Amniotic epithelial cell (primary cell): Measurements from ENCODE around the gene ARHGAP28.

Experiments
- DNase-seq: peaks from one replicate; pipeline ENCODE4 v3.0.0-alpha.2; 2010; ENCODE audit warnings: low read depth

ARHGAP28 gene

GRCh38 chr18:6874315-6874714, 144.8 kb downstream of the ARHGAP28 start:
- DNase-seq: no peak

- DNase-seq: no peak
Measured at GRCh38 chr18:6875749-6876148, 146.2 kb downstream of the ARHGAP28 start.

DNA sequence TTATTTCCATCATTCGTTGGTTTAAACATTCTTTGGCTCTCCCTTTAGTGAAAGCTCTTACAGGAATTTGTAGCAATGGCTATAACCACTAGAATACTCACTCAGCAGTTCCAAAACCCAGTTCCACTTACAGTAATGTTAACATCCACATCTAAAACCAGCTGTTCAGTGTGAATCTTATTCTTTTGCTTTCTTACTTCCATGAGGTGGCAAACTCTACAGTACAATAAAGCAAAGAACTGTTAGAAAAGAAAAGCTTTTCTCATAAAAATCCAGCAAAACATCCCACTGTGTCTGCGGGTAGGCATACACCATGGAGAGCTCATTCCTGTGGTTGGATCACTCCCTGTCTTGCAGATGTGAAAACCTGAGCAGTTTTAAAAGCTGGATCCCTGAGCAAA, 147.1 kb downstream of the ARHGAP28 start:
- peak; percentile 37 for DNase-seq

DNA sequence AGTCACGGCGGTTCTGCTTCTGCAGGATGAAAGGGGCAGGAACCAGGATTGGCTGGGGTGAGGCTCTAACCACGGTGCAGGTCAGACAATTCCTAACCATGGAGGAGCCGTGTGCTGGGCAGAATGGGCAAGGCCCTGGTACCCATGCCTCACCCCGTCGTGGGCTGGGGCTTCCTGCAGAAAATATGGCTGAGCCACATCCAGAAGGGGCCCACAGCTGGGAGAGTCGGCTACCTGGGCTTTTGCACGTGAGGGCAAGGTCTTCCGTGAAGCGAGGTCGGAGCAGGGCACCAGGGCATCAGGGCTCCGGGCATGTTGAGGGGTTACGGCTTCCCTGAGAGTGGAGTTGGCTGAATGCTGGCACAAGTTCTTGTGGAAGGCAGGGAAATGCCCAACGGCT, 147.8 kb downstream of the ARHGAP28 start:
- DNase-seq: no peak

DNA sequence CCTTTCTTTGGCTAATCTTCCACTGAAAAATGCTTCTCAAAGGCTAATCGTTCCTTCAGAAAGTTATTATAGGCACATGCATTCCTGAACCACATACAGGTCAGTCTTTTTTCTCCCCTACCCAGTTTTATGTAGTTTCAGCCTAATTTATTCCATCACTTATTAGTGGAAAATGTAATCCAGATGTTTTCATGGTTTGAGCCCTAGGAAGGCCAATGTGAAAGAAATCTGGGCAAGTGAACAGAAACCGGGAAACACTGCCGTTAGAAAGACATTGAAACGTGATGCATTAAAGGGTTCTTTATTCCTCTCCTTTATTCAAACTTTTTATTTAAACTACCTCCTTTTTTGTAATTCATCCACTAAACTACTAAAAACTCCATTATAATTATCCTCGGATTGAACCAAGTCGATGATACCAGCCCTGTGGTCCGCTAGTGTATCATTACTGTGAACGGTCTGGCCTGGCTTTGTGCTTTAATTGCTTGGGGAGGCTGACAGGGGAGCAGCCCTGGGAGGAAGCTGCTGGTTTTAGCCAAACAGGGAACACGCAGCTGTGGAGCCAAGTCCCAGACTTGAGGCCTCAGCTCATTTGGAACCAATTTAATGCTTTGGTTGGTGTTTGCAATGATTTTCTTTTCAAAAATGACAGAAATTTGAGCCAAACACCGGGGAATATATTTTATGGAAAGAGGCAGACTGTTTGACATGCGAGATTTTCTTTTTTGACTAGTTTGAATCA, 149.2 kb downstream of the ARHGAP28 start:
- no peak for DNase-seq

GRCh38 chr18:6879508-6880195, 150.1 kb downstream of the ARHGAP28 start:
- DNase-seq: no peak

DNA sequence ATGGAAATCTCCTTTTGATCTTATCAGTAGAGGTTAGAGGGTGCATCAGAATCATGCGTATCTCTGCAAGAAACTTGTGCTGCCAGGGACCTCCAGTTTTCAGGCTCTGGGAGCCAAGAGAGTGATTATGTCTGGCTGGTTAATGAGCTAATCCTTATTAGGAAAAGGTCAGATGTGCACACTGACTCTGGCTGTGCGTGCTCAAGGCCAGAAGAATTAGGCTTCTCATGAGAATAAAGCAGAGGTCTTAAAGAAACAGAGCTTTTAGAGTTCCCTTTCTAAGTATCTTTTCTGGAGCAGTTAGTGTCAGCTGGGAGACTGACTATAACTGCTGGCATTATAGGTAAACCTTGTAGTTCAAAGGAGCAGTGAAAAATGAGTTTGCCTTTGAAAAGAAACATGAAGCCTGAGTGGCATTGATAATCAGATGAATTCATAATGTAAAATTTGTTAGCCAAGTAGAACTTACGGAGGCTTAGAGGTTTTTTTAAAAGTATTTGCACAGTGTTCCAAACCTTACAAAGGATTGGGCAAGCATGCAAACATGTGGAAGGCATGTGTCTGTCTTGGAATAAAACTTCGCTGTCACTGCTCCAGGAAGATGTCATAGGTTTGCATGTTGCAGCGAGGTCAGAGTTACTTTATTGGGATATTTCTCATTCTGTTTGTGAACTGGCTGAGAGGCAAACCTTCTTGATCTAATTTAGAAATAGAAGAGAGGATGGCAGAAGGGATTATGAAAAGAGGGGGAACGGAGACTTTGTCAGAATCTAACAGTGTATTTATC, 151.7 kb downstream of the ARHGAP28 start:
- no peak for DNase-seq

DNA sequence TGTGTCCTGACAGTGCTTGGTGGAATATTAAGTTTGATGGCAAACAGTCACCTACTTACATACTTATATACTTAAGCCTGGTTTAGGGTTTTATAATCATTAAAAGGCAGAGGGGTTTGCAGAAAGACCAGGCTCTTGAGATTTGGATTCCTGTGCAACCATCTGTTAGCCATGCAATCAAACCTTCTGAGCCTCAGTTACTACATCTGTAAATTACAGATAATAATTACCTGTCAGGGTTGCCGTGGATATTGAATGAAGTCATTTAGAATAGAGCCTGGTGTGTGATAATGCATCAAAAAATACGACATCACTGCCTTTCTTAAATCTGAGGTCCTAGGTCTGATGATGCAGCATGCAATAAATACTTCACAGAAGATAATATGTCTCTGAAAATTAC, 152.9 kb downstream of the ARHGAP28 start:
- DNase-seq: no peak

DNA sequence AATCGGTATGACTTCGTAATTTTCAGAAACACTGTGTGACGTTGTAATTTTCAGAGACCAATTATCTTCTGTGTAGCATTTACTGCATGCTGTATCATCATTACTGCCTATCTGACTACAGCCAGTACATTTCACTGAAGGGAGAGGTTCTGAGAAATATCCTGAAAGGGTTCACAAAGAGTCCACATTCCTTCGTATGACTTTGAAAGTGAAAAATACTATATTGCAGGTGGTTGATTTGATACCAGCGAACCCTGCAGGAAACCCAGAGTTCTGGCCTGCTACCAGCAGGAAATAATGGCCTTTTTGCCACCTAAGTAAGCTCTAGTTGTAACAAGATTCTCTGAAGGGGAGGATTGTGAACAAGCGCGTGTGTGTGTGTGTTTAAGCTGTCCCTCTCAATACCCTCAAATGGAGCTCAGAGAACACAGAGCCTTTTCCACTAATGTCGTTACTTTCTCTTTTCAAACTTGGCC, 155.5 kb downstream of the ARHGAP28 start:
- no peak for DNase-seq

- DNase-seq: peak; percentile 46
Measured at GRCh38 chr18:6885992-6886796, 156.7 kb downstream of the ARHGAP28 start.

GRCh38 chr18:6886797-6887330, 157.3 kb downstream of the ARHGAP28 start:
- DNase-seq: no peak

GRCh38 chr18:6891788-6892187, 162.3 kb downstream of the ARHGAP28 start:
- peak; percentile 33 for DNase-seq

- no peak for DNase-seq
Measured at GRCh38 chr18:6901286-6901926, 171.9 kb downstream of the ARHGAP28 start.

DNA sequence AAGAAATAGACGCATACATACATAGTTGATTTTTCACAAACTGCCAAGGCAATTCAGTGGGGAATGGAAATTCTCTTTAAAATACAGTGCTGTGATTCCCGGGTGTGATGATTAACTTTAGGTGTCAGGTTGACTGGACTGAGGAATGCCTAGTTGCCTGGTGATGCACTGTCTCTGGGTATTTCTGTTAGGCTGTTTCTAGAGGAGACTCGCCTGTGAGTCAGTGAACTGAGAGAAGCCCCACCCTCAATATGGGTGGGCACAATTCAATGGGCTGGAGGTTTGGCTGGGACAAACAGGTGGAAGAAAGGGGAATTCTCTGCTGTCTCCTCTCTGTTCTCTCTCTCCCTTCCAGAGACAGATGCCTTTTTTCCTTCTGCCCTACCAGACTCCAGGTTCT, 187.6 kb downstream of the ARHGAP28 start:
- no peak for DNase-seq

DNA sequence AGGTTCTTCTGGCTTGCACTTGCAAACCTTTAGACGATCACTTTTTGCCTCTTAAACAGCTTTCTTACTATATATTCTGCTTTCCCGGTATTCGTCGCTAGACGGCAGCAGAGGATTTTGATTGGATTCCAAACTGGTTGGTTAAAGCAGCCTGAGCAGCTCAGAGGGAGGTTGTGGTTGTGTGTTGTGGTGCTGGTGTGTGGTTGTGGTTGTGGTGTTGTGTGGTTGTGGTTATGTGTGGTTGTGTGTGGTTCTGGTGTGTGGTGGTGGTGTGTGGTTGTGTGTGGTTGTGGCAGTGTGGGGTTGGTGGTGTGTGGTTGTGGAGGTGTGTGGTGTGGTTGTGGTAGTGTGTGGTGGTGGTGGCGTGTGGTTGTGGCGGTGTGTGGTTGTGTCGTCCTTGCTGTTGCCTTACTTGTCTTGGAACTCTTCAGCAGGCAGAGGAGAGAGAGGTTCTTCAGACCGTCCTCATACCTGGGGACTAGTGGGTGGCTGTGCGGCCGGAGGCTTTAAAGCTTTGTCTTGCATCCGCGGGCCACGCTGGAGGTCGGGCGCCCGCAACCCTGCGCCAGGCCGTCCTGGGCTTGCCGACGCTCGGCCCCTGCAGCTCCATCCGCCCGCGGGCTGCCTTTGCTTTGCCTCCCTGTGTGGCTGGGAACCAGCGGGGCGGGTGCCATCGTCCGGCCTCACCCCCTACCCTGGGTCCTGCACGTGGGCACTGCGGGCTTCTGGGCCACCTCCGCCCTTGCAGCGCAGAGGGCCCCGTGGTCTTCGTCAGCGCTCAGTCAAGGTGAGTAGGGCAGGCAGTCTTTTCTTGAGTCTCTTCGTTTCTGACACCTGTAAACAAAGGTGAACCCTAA, 190.8 kb downstream of the ARHGAP28 start:
- peak; percentile 73 for DNase-seq

- DNase-seq: no peak
Measured at GRCh38 chr18:6921571-6921970, 192.1 kb downstream of the ARHGAP28 start.

GRCh38 chr18:6923220-6923619, 193.7 kb downstream of the ARHGAP28 start:
- no peak for DNase-seq

DNA sequence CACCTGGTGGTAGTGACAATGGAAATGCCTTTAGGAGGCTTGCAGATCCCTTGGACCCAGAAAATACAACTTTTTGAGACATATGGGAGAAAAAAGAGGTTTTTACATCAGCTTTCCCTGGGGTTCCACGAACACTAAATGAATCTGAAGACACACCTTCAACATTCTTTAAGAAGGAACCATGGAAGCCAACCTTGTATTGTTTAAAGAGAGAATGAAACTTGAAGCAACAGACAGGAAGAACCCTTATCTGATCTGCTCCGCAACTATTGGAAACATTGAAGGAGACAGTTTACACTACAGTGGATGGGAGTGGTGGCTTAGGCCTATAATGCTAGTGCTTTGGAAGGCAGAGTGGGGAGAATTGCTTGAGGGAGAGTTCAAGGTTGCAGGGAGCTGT, 197.6 kb downstream of the ARHGAP28 start:
- no peak for DNase-seq

GRCh38 chr18:6928359-6928758, 198.8 kb downstream of the ARHGAP28 start:
- no peak for DNase-seq
